Natural killer cell treated with Interleukin-12 subunit alpha and Interleukin-12 subunit beta and Interleukin-15 and Interleukin-18, amount 100 ng/mL, for 72 hours (primary cell): Measurements from ENCODE around the gene SSC5D. TPM values are rescaled to one million over a fixed set of nuclear protein-coding genes. Genes with fewer than 3 reads are reported as not detected.

Source experiments
- ATAC-seq, 2 donors: fragments of 150-1000 bp; cut with Tn5 transposase in 1 of 2; sonication (Bioruptor Pico), chemical (Tn5 transposase) in 1 of 2; 2 replicates each; pipeline ENCODE4 v1.10.0; 2021
- DNase-seq: peaks from one replicate; pipeline ENCODE4 v3.0.0; 2022; ENCODE audit warnings: low spot score
- H3K27ac Mint-ChIP-seq, 2 donors: 1 replicate in 1 of 2; 2 replicates in 1 of 2; pipeline ENCODE4 v1.8.0; 2022; ENCODE audit warnings: mixed read lengths in 2 of 2, mild to moderate bottlenecking in 1 of 2, moderate library complexity in 1 of 2
- H3K27me3 Mint-ChIP-seq, 2 donors: 1 replicate in 1 of 2; 2 replicates in 1 of 2; pipeline ENCODE4 v1.8.0; 2022; ENCODE audit warnings: mixed read lengths in 2 of 2
- H3K36me3 Mint-ChIP-seq: one replicate; pipeline ENCODE4 v1.8.0; 2022; ENCODE audit warnings: mixed read lengths
- H3K4me1 Mint-ChIP-seq, 2 donors: 1 replicate in 1 of 2; 2 replicates in 1 of 2; pipeline ENCODE4 v1.8.0; 2022; ENCODE audit warnings: low read depth in 2 of 2, mixed read lengths in 2 of 2, mild to moderate bottlenecking in 1 of 2
- H3K4me3 Mint-ChIP-seq: one replicate; pipeline ENCODE4 v1.8.0; 2022; ENCODE audit warnings: mixed read lengths
- H3K9me3 Mint-ChIP-seq: 2 replicates; pipeline ENCODE4 v1.8.0; 2022; ENCODE audit warnings: mixed read lengths
- total RNA-seq, 2 donors: library from RNA; stranded (reverse); gene quantifications; one replicate each; pipeline ENCODE4 v1.2.3, GENCODE V29; 2022

The SSC5D gene
- total RNA-seq, 2 donors from 2014 or later, result 0.50 TPM; not detected in 1

- no peak for ATAC-seq
Observed at GRCh38 chr19:55482967-55483705, 5.1 kb upstream of the SSC5D start.

GRCh38 chr19:55483706-55484592 is 4.3 kb upstream of the SSC5D start:
- Mint-ChIP-seq H3K27ac (no peak overlapping the region), H3K27me3 (peaks cover 0 to 3% of the 10 kb centered on the region in 2 donors), H3K4me1 (peaks cover 13 to 16% of the 10 kb centered on the region in 2 donors), H3K9me3 (no peaks in the 10 kb centered on the region), H3K4me3 (peak overlapping the region; percentile 88), H3K36me3 (no peaks in the 10 kb centered on the region)
- no peak for ATAC-seq
- DNase-seq, result no peak

More at GRCh38 chr19:55482967-55483705, 5.1 kb upstream of the SSC5D start:
- H3K27ac Mint-ChIP-seq, result no peak overlapping the region
- peaks cover 18 to 24% of the 10 kb centered on the region in 2 donors for H3K4me1 Mint-ChIP-seq
- no peaks in the 10 kb centered on the region for H3K9me3 Mint-ChIP-seq
- H3K4me3 Mint-ChIP-seq, result no peak overlapping the region
- H3K27me3 Mint-ChIP-seq, result peaks cover 0 to 3% of the 10 kb centered on the region in 2 donors
- H3K36me3 Mint-ChIP-seq, result no peaks in the 10 kb centered on the region
- no peak for DNase-seq

GRCh38 chr19:55484593-55485438 is 3.4 kb upstream of the SSC5D start, which contains the start of gene NAT14:
NAT14 (plus strand) TSS chr19:55485188; CDS start chr19:55485709, 521 bp downstream.
- Mint-ChIP-seq H3K4me3 (peak within 1 kb of the TSS; percentile 88), H3K27ac (no peak within 1 kb of the TSS), H3K36me3 (no peaks in the 10 kb centered on the region), H3K9me3 (no peaks in the 10 kb centered on the region), H3K27me3 (peaks cover 0 to 3% of the 10 kb centered on the region in 2 donors), H3K4me1 (peaks cover 6 to 7% of the 10 kb centered on the region in 2 donors)
- DNase-seq (peak; percentile 78), ATAC-seq (peak; percentile 77 to 81)

- DNase-seq, result no peak
- Mint-ChIP-seq H3K4me3 (peak overlapping the region; percentile 88), H3K27ac (no peak overlapping the region), H3K36me3 (no peaks in the 10 kb centered on the region), H3K9me3 (no peaks in the 10 kb centered on the region), H3K27me3 (peaks cover 0 to 3% of the 10 kb centered on the region in 2 donors), H3K4me1 (peaks cover 4 to 6% of the 10 kb centered on the region in 2 donors)
- peak in 1 of 2 donors; percentile 2 for ATAC-seq
Observed at GRCh38 chr19:55485439-55486011, 2.7 kb upstream of the SSC5D start.

GRCh38 chr19:55486043-55486970 is 1.9 kb upstream of the SSC5D start:
- Mint-ChIP-seq H3K4me1 (peaks cover 4 to 6% of the 10 kb centered on the region in 2 donors), H3K9me3 (no peaks in the 10 kb centered on the region), H3K4me3 (peak overlapping the region; percentile 88), H3K27me3 (peaks cover 0 to 3% of the 10 kb centered on the region in 2 donors), H3K36me3 (no peaks in the 10 kb centered on the region), H3K27ac (no peak overlapping the region)
- DNase-seq (no peak), ATAC-seq (no peak)

GRCh38 chr19:55486971-55487923 is 989 bp upstream of the SSC5D start:
- peaks cover 0 to 6% of the 10 kb centered on the region in 2 donors for H3K27me3 Mint-ChIP-seq
- no peak overlapping the region for H3K4me3 Mint-ChIP-seq
- DNase-seq (no peak), ATAC-seq (no peak)
- no peaks in the 10 kb centered on the region for H3K9me3 Mint-ChIP-seq
- H3K4me1 Mint-ChIP-seq, result peaks cover 4 to 6% of the 10 kb centered on the region in 2 donors
- no peak overlapping the region for H3K27ac Mint-ChIP-seq
- no peaks in the 10 kb centered on the region for H3K36me3 Mint-ChIP-seq

GRCh38 chr19:55488986-55489710 is 912 bp downstream of the SSC5D start:
- no peak overlapping the region for H3K27ac Mint-ChIP-seq
- H3K27me3 Mint-ChIP-seq, result peaks cover 0 to 8% of the 10 kb centered on the region in 2 donors
- DNase-seq (no peak), ATAC-seq (no peak)
- no peaks in the 10 kb centered on the region for H3K36me3 Mint-ChIP-seq
- no peaks in the 10 kb centered on the region for H3K9me3 Mint-ChIP-seq
- H3K4me3 Mint-ChIP-seq, result no peak overlapping the region
- H3K4me1 Mint-ChIP-seq, result peaks cover 4 to 6% of the 10 kb centered on the region in 2 donors

GRCh38 chr19:55489711-55490477 is 1.7 kb downstream of the SSC5D start:
- H3K27ac Mint-ChIP-seq, result no peak overlapping the region
- no peak for DNase-seq
- peaks cover 0 to 8% of the 10 kb centered on the region in 2 donors for H3K27me3 Mint-ChIP-seq
- no peak for ATAC-seq
- H3K9me3 Mint-ChIP-seq, result no peaks in the 10 kb centered on the region
- no peak overlapping the region for H3K4me3 Mint-ChIP-seq
- H3K4me1 Mint-ChIP-seq, result peaks cover 4 to 6% of the 10 kb centered on the region in 2 donors
- H3K36me3 Mint-ChIP-seq, result no peaks in the 10 kb centered on the region

- Mint-ChIP-seq H3K36me3 (no peaks in the 10 kb centered on the region), H3K27me3 (peaks cover 0 to 8% of the 10 kb centered on the region in 2 donors), H3K27ac (no peak overlapping the region), H3K4me3 (no peak overlapping the region), H3K4me1 (peaks cover 4 to 6% of the 10 kb centered on the region in 2 donors), H3K9me3 (no peaks in the 10 kb centered on the region)
- DNase-seq, result no peak
- no peak for ATAC-seq
Observed at GRCh38 chr19:55490478-55491432, 2.5 kb downstream of the SSC5D start.
